ENCODE measurements around the gene SLC2A13. TPM values are rescaled to one million over a fixed set of nuclear protein-coding genes. Genes with fewer than 3 reads are reported as not detected.

SLC2A13 gene
- polyA plus RNA-seq, 3 donors = 2.2 to 2.9 (median 2.5) TPM

- Histone ChIP-seq H3K36me3 (replicated peaks in 1 of 2; ENCODE audit: control insufficient read depth in 1 of 2, insufficient read depth in 2 of 2, low read length in 2 of 2) (no peaks in the 10 kb centered on the region), H2AFZ (ENCODE audit: insufficient read depth, low read depth, low read length, poor library complexity, severe bottlenecking) (no peak overlapping the region), H3K4me3 (replicated peaks in 1 of 3; ENCODE audit: low read depth in 2 of 3, low read length in 3 of 3) (no peak overlapping the region), H3K9me3 (replicated peaks in 1 of 2; ENCODE audit: control insufficient read depth in 1 of 2, insufficient read depth in 1 of 2, low read length in 2 of 2) (no peaks in the 10 kb centered on the region), H3K79me2 (ENCODE audit: insufficient read depth, low read length) (no peaks in the 10 kb centered on the region), H3K27me3 (ENCODE audit: control insufficient read depth in 2 of 2, insufficient read depth in 2 of 2, low read length in 2 of 2) (no peaks in the 10 kb centered on the region), H4K20me1 (ENCODE audit: insufficient read depth, low read length) (no peaks in the 10 kb centered on the region), H3K4me2 (replicated peaks; ENCODE audit: extremely low read depth, low read length, poor library complexity, severe bottlenecking) (no peak overlapping the region), H3K4me1 (ENCODE audit: control insufficient read depth in 1 of 2, insufficient read depth in 2 of 2, low read length in 2 of 2) (no peaks in the 10 kb centered on the region), H3K9ac (ENCODE audit: insufficient read depth, low read length, poor library complexity, severe bottlenecking) (no peak overlapping the region), H3K27ac (ENCODE audit: low read depth in 1 of 2, low read length in 2 of 2) (no peak overlapping the region)
- WGBS (ENCODE audit: insufficient coverage) = no CpG with 5 or more reads among the region's 3 CpGs
- Mint-ChIP-seq H3K27me3 (ENCODE audit: low read depth in 3 of 3) (no peaks in the 10 kb centered on the region), H3K36me3 (no peaks in the 10 kb centered on the region), H3K27ac (no peak overlapping the region), H3K4me1 (no peaks in the 10 kb centered on the region), H3K4me3 (no peak overlapping the region), H3K9me3 (peaks cover 0 to 2% (median 0%) of the 10 kb centered on the region in 7 donors)
- intact Hi-C loops (cut with micrococcal nuclease) = no loop called here
- no peak for DNase-seq
- TF ChIP-seq CTCF (IDR thresholded peaks at IDR 0.05) = no peak
Observed at GRCh38 chr12:40055228-40055579, 50.7 kb downstream of the SLC2A13 start.

- Histone ChIP-seq H3K9me3 (replicated peaks in 1 of 2; ENCODE audit: control insufficient read depth in 1 of 2, insufficient read depth in 1 of 2, low read length in 2 of 2) (no peaks in the 10 kb centered on the region), H4K20me1 (ENCODE audit: insufficient read depth, low read length) (no peaks in the 10 kb centered on the region), H3K27ac (ENCODE audit: low read depth in 1 of 2, low read length in 2 of 2) (no peak overlapping the region), H3K4me1 (ENCODE audit: control insufficient read depth in 1 of 2, insufficient read depth in 2 of 2, low read length in 2 of 2) (no peaks in the 10 kb centered on the region), H3K4me2 (replicated peaks; ENCODE audit: extremely low read depth, low read length, poor library complexity, severe bottlenecking) (no peak overlapping the region), H3K79me2 (ENCODE audit: insufficient read depth, low read length) (no peaks in the 10 kb centered on the region), H3K9ac (ENCODE audit: insufficient read depth, low read length, poor library complexity, severe bottlenecking) (no peak overlapping the region), H3K4me3 (replicated peaks in 1 of 3; ENCODE audit: low read depth in 2 of 3, low read length in 3 of 3) (no peak overlapping the region), H3K27me3 (ENCODE audit: control insufficient read depth in 2 of 2, insufficient read depth in 2 of 2, low read length in 2 of 2) (no peaks in the 10 kb centered on the region), H2AFZ (ENCODE audit: insufficient read depth, low read depth, low read length, poor library complexity, severe bottlenecking) (no peak overlapping the region), H3K36me3 (replicated peaks in 1 of 2; ENCODE audit: control insufficient read depth in 1 of 2, insufficient read depth in 2 of 2, low read length in 2 of 2) (no peaks in the 10 kb centered on the region)
- H3K27me3 Mint-ChIP-seq (ENCODE audit: low read depth in 3 of 3) = no peaks in the 10 kb centered on the region
- H3K4me3 Mint-ChIP-seq = no peak overlapping the region
- intact Hi-C loops (cut with micrococcal nuclease) = no loop called here
- no peak overlapping the region for H3K27ac Mint-ChIP-seq
- peaks cover 0 to 2% (median 0%) of the 10 kb centered on the region in 7 donors for H3K9me3 Mint-ChIP-seq
- 87% methylated on average over 3 of the region's 6 CpGs for WGBS (ENCODE audit: insufficient coverage)
- no peaks in the 10 kb centered on the region for H3K4me1 Mint-ChIP-seq
- TF ChIP-seq CTCF (IDR thresholded peaks at IDR 0.05) = no peak
- no peak for DNase-seq
- H3K36me3 Mint-ChIP-seq = no peaks in the 10 kb centered on the region
Observed at GRCh38 chr12:40054555-40055227, 51.2 kb downstream of the SLC2A13 start.
